Sciatic nerve (tissue), 2 donors: ENCODE measurements around the gene NPHS1. TPM values are rescaled to one million over a fixed set of nuclear protein-coding genes. Genes with fewer than 3 reads are reported as not detected.
"Not testable (repeated sequence)": the region's sequence is repeated elsewhere in the genome, so short reads cannot be mapped to it uniquely, and the experiment has no call there.

Experiments used
- ATAC-seq: fragments of 200-7000 bp; cut with Tn5 transposase; one replicate; pipeline ENCODE4 v1.9.1; 2020; ENCODE audit warnings: mild to moderate bottlenecking, moderate library complexity
- DNase-seq: peaks from one replicate; pipeline ENCODE4 v3.0.0-alpha.2; 2020; ENCODE audit warnings: low spot score
- intact Hi-C: fragments of 100-400 bp; cut with DNase I; formaldehyde crosslinking; loops from one replicate; pipeline ENCODE4 v1.14.2; 2022
- total RNA-seq: library from RNA; stranded (reverse); fragmentation: NEBNext Ultra II Directional; extraction: Animal tissue kit (Norgen Biotek cat#: 25700); gene quantifications from one replicate; pipeline ENCODE4 v1.2.1, GENCODE V29; 2021
- donor health status: DM: no; HTN: no; CAD: no.
- donor health status: DM: no; HTN: no; CAD: no.

Gene NPHS1
- total RNA-seq, 1 donor from 2014 or later = not detected

DNA sequence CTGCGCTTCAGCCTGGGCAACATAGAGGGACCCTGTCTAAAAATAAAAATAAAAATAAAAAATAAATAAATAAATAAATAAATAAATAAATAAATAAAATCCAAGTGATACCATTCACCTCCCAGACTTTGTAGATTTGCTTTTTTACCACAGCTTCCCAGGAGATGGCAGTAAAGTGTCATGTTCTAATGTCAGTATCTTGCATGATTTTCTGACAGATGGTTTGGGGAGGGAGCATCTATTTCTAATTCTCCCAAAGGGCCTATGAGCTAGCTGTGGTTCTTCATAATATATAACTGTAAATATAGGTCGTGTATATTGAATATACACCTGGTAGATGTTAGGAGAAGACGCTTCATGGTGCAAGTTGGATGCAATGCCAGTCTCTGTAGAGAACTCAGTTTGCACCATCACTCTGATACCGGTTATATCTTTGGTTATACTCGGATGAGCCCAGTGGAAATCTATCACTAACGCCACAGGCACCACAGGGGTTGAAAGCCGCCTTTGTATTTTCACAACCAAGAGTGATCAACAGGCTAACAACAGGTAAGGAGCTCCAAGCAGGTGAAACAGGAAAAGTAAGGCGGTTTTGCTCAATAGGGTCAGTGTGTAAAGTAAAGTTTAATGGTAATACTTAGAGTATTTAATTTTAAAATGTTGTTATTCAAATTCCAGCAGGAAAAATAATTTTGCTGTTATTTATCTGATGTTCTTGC, 30.0 kb upstream of the NPHS1 start:
- ATAC-seq (peak; percentile 54), DNase-seq (no peak)
- intact Hi-C loops = no loop called here

DNA sequence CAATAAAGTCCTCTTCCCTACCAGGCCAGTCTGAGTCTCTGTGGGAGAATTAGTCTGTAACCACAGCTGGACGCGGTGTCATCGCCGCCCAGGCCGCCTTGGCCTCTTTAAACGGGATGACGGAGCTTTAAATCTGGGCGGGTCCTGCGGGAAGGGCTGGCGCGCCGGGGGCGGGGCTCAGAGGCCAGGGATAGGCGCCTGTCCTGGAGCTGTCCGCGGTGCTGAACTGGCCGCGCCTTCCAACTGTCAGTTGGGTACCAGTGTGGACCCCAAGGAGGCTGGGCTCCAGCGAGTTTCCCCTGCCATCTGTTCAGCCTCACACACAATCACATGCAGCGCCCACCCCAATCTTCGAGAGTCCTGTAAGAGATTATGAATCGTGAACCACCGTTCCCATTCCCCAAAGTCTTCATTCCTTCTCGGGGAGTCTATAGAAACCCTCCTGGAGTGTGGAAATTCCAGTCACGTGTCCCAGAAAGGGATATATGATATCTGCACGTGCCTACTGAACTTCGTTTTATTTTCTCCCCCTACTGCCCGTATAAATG, 27.5 kb upstream of the NPHS1 start:
- intact Hi-C loops = loop anchor here (2.0 kb wide), 1 partner anchor 51 kb away; no protein-coding TSS in a partner anchor
- ATAC-seq = peak; percentile 95
- peak; percentile 95 for DNase-seq

DNA sequence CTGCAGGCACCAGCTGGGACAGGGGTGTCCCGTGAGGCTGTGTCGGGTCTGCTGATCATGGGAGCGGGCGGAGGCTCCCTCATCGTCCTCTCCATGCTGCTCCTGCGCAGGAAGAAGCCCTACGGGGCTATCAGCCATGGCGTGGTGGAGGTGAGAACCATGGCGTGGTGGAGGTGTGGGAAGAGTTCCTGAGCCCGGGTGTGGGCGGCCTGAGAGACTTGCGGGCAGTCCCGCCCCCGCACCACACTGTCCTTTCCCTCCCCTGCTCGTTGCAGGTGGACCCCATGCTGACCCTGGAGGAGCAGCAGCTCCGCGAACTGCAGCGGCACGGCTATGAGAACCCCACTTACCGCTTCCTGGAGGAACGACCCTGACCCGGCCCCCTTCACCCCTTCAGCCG, 26.8 kb upstream of the NPHS1 start:
- no peak for ATAC-seq
- intact Hi-C loops = no loop called here
- DNase-seq = no peak

DNA sequence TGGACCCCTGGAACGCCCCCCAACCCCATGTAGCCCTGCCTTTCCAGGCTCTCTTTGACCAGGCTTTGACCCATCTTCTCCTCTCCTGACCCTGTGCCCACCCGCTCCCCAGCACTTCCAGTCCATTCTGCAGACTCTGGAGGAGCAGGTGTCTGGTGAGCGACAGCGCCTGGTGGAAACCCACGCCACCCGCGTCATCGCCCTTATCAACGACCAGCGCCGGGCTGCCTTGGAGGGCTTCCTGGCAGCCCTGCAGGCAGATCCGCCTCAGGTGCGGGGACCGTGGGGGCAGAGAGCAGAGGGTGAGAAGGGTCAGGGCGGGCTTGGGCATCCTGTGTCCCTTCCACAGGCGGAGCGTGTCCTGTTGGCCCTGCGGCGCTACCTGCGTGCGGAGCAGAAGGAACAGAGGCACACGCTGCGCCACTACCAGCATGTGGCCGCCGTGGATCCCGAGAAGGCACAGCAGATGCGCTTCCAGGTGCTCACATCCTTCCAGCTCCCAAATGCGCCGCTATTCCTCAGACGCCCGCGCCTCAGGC, 22.2 kb upstream of the NPHS1 start:
- DNase-seq (no peak), ATAC-seq (no peak)
- intact Hi-C loops = no loop called here

DNA sequence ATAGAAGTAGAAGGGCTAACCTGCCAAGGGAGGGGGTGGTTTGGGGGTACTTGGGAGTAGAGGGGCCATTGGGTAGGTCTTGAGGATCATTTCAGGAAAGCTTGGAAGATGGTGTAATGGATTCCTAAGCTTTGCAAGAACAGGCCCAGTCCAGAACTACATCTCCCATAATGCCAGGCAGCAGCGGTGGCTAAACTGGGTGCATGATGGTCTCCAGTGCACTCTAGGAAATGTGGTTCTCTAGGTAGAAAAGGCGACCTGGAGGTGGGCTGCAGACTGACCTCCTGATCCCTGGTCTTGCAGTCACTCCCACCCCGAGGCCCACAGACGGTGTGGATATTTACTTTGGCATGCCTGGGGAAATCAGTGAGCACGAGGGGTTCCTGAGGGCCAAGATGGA, 19.9 kb upstream of the NPHS1 start:
- ATAC-seq (no peak), DNase-seq (no peak)
- intact Hi-C loops = no loop called here

DNA sequence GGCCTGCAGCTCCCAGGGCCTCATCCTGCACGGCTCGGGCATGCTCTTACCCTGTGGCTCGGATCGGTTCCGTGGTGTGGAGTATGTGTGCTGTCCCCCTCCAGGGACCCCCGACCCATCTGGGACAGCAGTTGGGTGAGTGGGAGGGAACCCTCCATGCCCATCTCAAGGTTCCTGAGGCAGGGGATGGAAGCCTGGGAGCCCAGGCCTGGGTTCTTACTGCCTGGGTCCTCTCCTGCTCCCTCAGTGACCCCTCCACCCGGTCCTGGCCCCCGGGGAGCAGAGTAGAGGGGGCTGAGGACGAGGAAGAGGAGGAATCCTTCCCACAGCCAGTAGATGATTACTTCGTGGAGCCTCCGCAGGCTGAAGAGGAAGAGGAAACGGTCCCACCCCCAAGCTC, 19.3 kb upstream of the NPHS1 start:
- no peak for ATAC-seq
- DNase-seq = no peak
- intact Hi-C loops = no loop called here

DNA sequence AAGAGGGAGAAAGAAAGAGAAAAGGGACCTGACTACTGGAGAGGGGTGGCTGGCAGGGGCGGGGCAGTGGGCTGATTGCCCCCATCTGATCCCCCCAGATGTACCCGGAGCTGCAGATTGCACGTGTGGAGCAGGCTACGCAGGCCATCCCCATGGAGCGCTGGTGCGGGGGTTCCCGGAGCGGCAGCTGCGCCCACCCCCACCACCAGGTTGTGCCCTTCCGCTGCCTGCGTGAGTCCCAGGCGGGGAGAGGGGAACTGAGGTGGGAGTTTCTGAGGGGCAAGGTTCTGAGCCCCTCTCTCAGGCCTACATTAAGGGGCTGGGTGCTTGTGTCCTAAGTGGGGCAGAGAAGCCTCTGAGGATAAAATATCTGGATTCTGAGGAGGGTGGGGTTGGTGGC, 18.5 kb upstream of the NPHS1 start:
- ATAC-seq (no peak), DNase-seq (no peak)
- intact Hi-C loops = no loop called here

DNA sequence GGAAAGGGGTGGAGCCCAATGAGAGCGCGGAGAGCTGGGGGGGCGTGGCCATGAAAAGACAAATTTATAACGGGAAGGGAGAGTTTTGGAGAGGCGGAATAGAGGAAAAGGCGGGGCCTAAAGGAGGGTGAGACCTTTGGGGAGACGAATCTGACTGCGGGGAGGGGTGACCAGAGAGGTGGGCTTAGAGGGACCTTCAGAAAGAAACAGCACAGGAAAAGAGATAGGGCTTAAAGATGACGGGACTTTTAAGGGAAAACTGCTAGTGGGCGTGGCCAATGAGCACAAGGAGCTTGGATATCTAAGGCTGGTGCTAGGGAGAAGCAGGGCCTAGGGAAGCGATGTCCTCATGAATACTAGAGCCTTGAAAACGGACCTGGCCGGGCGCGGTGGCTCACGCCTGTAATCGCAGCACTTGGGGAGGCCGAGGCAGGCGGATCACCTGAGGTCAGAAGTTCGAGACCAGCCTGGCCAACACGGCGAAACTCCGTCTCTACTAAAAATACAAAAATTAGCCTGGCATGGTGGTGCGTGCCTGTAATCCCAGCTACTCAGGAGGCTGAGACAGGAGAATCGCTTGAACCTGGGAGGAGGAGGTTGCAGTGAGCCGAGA, 17.9 kb upstream of the NPHS1 start:
- intact Hi-C loops, ATAC-seq, DNase-seq: not testable (repeated sequence)

DNA sequence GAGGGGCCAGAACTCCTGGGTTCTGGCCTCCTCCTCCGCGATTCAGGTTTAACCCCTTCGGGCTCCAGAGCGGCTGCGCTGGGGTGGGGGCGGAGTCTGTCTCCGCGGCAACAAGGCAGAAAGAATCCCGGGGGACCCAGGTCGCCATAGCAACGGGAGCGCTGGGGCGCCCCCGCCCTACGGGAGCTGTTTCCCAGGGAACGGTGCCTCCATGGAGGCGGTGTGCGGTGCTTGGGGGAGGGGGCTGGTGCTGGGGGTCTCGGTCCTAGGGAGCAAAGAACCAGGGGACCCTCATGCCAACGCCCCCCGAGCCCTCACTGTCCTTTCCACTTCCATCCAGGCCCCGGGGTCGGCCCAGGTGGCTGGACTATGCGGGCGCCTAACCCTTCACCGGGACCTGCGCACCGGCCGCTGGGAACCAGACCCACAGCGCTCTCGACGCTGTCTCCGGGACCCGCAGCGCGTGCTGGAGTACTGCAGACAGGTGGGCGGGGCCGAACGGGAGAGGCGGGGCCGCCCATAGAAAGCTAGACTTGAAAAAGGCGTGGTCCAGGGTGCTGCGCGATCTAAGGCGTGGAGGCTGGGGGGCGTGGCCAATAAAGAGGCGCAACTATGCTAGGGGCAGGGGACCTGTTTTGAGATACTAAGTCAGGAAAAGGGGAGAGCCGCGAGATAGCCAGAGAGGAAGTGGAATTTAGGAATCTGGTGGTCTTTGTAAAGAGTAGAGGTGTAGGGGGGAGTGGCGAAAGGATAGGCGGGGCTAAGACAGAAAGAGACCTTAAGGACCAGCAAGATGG, 17.2 kb upstream of the NPHS1 start:
- DNase-seq (peak; percentile 67), ATAC-seq (peak; percentile 53)
- intact Hi-C loops = no loop called here

DNA sequence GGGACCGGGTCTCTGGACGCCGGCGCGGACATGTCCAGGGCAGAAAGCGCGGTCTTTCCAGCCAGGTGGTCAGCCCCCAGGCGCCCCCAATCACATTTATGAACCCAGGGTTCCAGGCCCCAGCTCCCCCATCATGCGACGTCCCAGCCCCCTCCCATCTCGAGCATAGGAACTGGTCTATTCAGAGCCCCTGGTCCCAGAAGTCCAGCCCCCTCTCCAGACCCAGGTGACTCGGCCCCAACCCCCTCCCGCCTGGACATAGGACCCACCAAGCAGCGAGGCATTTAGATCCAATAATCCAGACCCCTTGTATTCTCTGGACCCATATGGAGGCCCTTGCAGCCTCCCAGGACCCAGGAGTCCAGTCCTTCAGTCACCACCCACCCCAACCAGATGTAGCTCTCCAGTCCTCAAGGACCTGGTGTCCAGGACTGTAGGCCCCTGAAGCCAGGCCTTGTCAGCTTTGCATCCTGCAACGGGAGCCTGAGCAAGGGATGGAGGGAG, 16.6 kb upstream of the NPHS1 start:
- intact Hi-C loops = no loop called here
- ATAC-seq = peak; percentile 19
- no peak for DNase-seq

DNA sequence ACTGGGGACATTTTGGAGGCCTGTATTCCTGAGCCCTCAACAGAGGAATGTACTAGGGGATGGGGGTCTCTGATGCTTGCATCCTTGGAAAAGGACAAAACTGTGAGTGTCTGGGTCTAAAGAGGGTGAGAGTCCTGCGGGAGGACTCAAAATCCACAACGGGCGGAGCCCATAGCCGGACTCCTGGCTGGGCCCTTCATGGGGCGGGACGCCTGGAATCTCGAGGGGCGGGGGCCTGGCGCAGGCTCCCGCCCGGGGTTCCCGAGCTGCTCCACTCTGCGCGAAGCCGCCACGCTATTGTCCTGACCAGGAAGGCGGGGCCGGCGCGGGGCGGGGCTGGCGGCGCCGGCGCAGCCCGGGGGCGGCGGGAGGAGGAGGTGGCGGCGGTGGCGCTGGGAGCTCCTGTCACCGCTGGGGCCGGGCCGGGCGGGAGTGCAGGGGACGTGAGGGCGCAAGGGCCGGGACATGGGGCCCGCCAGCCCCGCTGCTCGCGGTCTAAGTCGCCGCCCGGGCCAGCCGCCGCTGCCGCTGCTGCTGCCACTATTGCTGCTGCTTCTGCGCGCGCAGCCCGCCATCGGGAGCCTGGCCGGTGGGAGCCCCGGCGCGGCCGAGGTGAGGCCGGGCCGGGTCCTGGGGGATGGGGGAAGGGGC, 16.0 kb upstream of the NPHS1 start, which contains the start of gene APLP1:
Gene APLP1 (plus strand): TSS at position 403 of the 651 bp plus-strand sequence. CDS start 63 bp downstream, at position 466.
- DNase-seq (peak; percentile 76), ATAC-seq (peak; percentile 81)
- intact Hi-C loops = no loop called here

DNA sequence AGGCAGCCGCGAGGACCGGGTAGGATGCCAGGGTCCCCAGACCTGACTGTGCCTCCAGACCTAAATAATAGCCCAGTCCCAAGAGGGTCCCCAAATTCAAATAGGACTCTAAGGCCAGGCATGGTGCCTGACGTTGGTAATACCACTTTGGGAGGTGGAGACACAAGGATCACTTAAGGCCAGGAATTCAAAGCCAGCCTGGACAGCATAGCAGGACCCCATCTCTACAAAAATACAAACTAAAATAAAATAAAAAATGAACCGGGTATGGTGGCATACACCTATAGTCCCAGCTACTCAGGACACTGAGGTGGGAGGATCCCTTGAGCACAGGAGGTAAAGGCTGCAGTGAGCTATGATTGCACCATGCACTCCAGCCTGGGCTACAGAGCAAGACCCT, 10.7 kb upstream of the NPHS1 start:
- intact Hi-C loops = no loop called here
- ATAC-seq (no peak), DNase-seq (no peak)

DNA sequence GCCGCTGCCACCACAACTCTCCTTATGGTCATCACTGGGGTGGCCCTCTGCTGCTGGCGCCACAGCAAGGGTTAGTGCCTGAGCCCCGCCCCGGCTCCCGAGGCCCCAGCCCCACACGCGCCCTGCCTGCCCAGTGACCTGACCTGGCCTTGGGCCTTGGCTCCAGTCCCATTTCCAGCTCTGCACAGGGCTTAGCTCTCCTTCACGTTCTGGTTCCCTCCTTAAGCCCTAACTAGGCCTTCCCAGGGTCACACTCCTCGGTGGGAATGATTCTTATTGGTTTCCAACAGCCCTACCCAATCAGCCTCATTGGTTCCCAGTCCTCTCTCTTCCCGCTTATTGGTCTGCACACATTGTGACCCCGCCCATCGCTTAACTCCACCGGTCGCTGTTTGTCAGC, 10.2 kb upstream of the NPHS1 start:
- DNase-seq = no peak
- no peak for ATAC-seq
- intact Hi-C loops = no loop called here

DNA sequence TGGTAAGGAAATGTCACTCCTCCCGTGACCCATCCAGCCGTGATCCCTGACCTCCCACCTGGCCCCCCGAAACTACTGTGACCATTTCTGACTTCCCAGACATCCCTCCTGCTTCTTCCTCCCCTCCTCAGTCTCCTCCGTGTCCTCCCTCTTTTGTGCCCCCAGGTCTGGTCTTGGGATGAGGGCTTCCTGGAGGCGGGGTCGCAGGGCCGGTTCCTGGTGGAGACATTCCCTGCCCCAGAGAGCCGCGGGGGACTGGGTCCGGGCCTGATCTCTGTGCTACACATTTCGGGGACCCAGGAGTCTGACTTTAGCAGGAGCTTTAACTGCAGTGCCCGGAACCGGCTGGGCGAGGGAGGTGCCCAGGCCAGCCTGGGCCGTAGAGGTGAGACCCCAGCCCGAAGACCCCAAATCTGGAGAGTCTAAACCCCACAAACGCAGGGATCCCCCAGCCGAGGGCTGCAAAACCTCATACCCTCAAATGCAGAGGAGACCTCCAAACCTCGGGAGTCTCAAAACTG, 9.4 kb upstream of the NPHS1 start:
- no peak for DNase-seq
- no peak for ATAC-seq
- intact Hi-C loops = no loop called here

DNA sequence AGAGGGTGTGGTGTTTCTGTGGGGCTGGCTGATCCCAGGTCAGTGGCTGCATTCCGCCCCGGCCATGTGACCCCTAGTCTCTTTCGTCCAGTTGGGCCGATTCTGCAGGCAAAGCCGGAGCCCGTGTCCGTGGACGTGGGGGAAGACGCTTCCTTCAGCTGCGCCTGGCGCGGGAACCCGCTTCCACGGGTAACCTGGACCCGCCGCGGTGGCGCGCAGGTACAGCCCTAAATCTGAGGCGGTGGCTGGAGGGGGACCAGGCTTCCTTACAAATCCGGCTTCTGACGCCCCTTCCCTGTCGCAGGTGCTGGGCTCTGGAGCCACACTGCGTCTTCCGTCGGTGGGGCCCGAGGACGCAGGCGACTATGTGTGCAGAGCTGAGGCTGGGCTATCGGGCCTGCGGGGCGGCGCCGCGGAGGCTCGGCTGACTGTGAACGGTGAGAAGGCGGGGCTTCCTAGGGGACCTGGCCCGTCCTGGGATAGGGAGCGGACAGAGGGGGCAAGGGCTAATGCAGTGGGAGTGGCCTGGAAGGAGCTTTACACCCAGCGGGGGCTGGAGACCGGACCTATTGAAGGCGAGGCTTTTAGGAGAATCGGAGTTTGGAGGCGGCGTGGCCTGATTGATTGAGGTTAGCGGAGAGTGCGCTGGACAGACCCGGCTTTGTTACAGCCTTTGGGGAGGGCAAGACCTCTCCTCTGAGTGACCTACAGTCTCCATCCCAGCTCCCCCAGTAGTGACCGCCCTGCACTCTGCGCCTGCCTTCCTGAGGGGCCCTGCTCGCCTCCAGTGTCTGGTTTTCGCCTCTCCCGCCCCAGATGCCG, 8.7 kb upstream of the NPHS1 start:
- intact Hi-C loops = no loop called here
- DNase-seq (no peak), ATAC-seq (no peak)

DNA sequence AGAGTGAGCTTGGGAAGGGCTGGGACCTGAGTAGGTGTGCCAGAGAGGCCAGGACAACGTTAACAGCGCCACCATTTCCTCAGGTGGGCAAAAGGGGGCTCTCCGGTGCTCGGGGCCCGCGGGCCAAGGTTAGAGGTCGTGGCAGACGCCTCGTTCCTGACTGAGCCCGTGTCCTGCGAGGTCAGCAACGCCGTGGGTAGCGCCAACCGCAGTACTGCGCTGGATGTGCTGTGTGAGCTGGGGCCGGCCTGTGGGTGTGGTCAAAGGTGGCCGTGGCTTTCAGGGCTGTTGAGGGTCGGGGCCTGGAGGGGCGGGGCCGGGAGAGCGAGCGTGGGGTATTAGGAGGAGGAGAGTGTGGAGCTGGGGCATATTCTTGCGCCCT, 8.1 kb upstream of the NPHS1 start:
- intact Hi-C loops = no loop called here
- DNase-seq (no peak), ATAC-seq (no peak)

DNA sequence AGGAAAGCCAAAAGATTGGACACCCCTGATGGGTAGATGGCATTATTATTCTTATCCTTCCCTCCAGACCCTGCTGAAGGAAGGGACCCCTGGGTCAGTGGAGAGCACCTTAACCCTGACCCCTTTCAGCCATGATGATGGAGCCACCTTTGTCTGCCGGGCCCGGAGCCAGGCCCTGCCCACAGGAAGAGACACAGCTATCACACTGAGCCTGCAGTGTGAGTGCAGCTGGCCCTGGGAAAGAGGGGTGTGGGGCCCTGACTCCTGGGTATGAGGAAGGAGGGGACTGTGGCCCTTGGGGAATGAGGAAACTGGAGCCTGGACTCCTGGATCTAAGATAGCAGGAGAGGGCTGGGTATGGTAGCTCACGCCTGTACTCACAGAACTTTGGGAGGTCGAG, 7.1 kb upstream of the NPHS1 start:
- no peak for DNase-seq
- ATAC-seq = no peak

DNA sequence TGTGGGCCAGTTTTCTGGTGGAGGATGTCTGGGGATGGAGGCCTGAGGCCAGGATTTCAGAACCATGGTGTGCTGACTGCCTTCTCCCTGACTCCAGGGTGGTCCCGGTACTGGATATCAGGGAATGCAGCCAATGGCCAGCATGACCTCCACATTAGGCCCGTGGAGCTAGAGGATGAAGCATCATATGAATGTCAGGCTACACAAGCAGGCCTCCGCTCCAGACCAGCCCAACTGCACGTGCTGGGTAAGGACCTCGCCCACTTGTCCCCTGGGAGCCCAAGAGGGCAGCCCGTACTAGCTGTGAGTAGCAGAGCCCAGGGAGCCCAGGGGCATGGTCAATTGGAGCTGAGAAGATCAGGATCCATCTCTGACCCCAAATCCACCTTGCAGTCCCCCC, 6.0 kb upstream of the NPHS1 start:
- no peak for ATAC-seq
- DNase-seq = no peak
- intact Hi-C loops = no loop called here

More for the DNA sequence above, 7.1 kb upstream of the NPHS1 start:
- intact Hi-C loops = no loop called here
